Endothelial cell of umbilical vein (primary cell): ENCODE data around the gene TXNIP. TPM values are rescaled to one million over a fixed set of nuclear protein-coding genes. Genes with fewer than 3 reads are reported as not detected.

Experiments used
- BruUV-seq: library from RNA; stranded (reverse); fragments of 400-500 nt; replicated peaks from 2 replicates; lab custom pipeline; 2021; lab: Mats Ljungman, UMichigan
- CTCF ChIA-PET: fragments of 300-600, 350-600 bp; sonication (Branson Sonifier 250); formaldehyde crosslinking; loops from one replicate; lab custom pipeline; 2021; ENCODE audit warnings: antibody characterized with exemption, inconsistent platforms; lab: Charles Lee
- POLR2A ChIA-PET: fragments of 300-600, 350-600 bp; sonication (Branson Sonifier 250); formaldehyde crosslinking; loops from one replicate; lab custom pipeline; 2021; ENCODE audit warnings: antibody characterized with exemption, inconsistent platforms; lab: Charles Lee
- DNase-seq: peaks from one replicate; pipeline ENCODE4 v3.0.0-alpha.2; 2011; ENCODE audit warnings: low read depth, low spot score
- FAIRE-seq: peaks from 2 replicates; lab custom pipeline; 2011; peaks lifted over from hg19 to GRCh38; lab: Jason Lieb, UNC
- H2AFZ ChIP-seq: 2 replicates; pipeline ENCODE4 v1.6.0; 2012; ENCODE audit warnings: low read depth, low read length, control low read depth, inconsistent platforms
- H3K27ac ChIP-seq: 2 replicates; pipeline ENCODE4 v1.5.1; 2011; ENCODE audit warnings: low read depth, mild to moderate bottlenecking, control low read depth, low read length, moderate library complexity; ENCODE audit not compliant: insufficient read depth
- H3K27me3 ChIP-seq, 2 experiments: 2 replicates each; pipeline versions ENCODE4 v1.6.0 to v1.6.1; 2011; ENCODE audit warnings: low read length in 2 of 2, mixed read lengths in 1 of 2; ENCODE audit not compliant: control insufficient read depth in 2 of 2, insufficient read depth in 2 of 2
- H3K36me3 ChIP-seq, 2 experiments: 2 replicates in 1 of 2; 3 replicates in 1 of 2; pipeline ENCODE4 v1.5.1; 2011; ENCODE audit warnings: low read length in 2 of 2, mild to moderate bottlenecking in 1 of 2, moderate library complexity in 1 of 2; ENCODE audit not compliant: control insufficient read depth in 2 of 2, insufficient read depth in 2 of 2; ENCODE audit errors: extremely low read depth in 1 of 2
- H3K4me1 ChIP-seq: 3 replicates; pipeline ENCODE4 v1.5.1; 2011; ENCODE audit warnings: mild to moderate bottlenecking, low read length; ENCODE audit not compliant: control insufficient read depth, insufficient read depth; ENCODE audit errors: extremely low read depth
- H3K4me2 ChIP-seq: 2 replicates; pipeline ENCODE4 v1.6.1; 2011; ENCODE audit warnings: low read length, control low read depth, mixed read lengths; ENCODE audit not compliant: insufficient read depth
- H3K4me3 ChIP-seq, 3 experiments: fragments of 200-600 bp in 1 of 3; sonication (generic), shearing (Covaris generic) in 1 of 3; replicated peaks in 1 of 3; 2 replicates each; pipeline ENCODE4 v1.5.1; 2011 to 2016; ENCODE audit warnings: control low read depth in 3 of 3, low read length in 3 of 3, mild to moderate bottlenecking in 2 of 3, inconsistent platforms in 1 of 3, low read depth in 1 of 3, moderate library complexity in 1 of 3; ENCODE audit not compliant: insufficient read depth in 1 of 3
- H3K79me2 ChIP-seq: 2 replicates; pipeline ENCODE4 v1.6.0; 2012; ENCODE audit warnings: low read length, inconsistent platforms; ENCODE audit not compliant: control insufficient read depth, insufficient read depth
- H3K9ac ChIP-seq: replicated peaks from 2 replicates; pipeline ENCODE3; 2011; ENCODE audit warnings: low read length, control low read depth; ENCODE audit not compliant: insufficient read depth; ENCODE audit errors: extremely low read depth
- H3K9me1 ChIP-seq: replicated peaks from 3 replicates; pipeline ENCODE4 v1.6.0; 2011; ENCODE audit warnings: mild to moderate bottlenecking, low read length; ENCODE audit not compliant: control insufficient read depth, insufficient read depth; ENCODE audit errors: extremely low read depth
- H3K9me3 ChIP-seq: replicated peaks from 2 replicates; pipeline ENCODE4 v1.5.1; 2012; ENCODE audit warnings: low read length, inconsistent platforms; ENCODE audit not compliant: control insufficient read depth, insufficient read depth
- H4K20me1 ChIP-seq: replicated peaks from 2 replicates; pipeline ENCODE3; 2011; ENCODE audit warnings: mild to moderate bottlenecking, low read length; ENCODE audit not compliant: control insufficient read depth, insufficient read depth; ENCODE audit errors: extremely low read depth
- CTCF ChIP-seq, 2 donors: IDR thresholded peaks; 1 replicate in 1 of 2; 2 replicates in 1 of 2; pipeline ENCODE4 v1.5.1; 2011; ENCODE audit warnings: low read length in 2 of 2, mild to moderate bottlenecking in 2 of 2, moderate library complexity in 2 of 2, control low read depth in 1 of 2, inconsistent platforms in 1 of 2, low read depth in 1 of 2; ENCODE audit not compliant: insufficient read depth in 1 of 2; ENCODE audit errors: extremely low read depth in 1 of 2
- EZH2 ChIP-seq: IDR thresholded peaks from 2 replicates; pipeline ENCODE4 v1.6.1; 2012; ENCODE audit warnings: borderline replicate concordance, low read depth, mild to moderate bottlenecking, moderate library complexity, low read length, inconsistent platforms; ENCODE audit not compliant: severe bottlenecking
- POLR2AphosphoS5 ChIP-seq: IDR thresholded peaks from 2 replicates; pipeline ENCODE4 v1.6.1; 2012; ENCODE audit warnings: low read depth, mild to moderate bottlenecking, control low read depth, low read length, moderate library complexity; ENCODE audit not compliant: insufficient read depth
- dilution Hi-C: fragments of 300-500 bp; cut with MboI; formaldehyde crosslinking; loops from one replicate; pipeline ENCODE4 v1.15.0; 2019; ENCODE audit warnings: low sequenced_read_pairs; ENCODE audit not compliant: extremely low pct_ligation_motif_present
- intact Hi-C: fragments of 100-400 bp; cut with micrococcal nuclease; formaldehyde crosslinking; loops from one replicate; pipeline ENCODE4 v1.10.0; 2022
- polyA plus RNA-seq, 4 experiments: library from polyadenylated mRNA; depleted of rRNA in 3 of 4; stranded (reverse) in 3 of 4; unstranded in 1 of 4; fragments of >200 nt; gene quantifications; 2 replicates each; pipeline versions ENCODE4 v1.2.1 to v1.2.3, GENCODE V29; 2011 to 2012; ENCODE audit warnings: missing spikeins in 1 of 4
- total RNA-seq: library from RNA; stranded (reverse); gene quantifications from 2 replicates; pipeline ENCODE4 v1.2.3, GENCODE V29; 2021
- TF ChIP-seq, protein P1 (sequence below): IDR thresholded peaks from 2 replicates; pipeline ENCODE4 v1.6.1; 2011; ENCODE audit not compliant: insufficient read depth, insufficient read length

Gene TXNIP
- total and polyA plus RNA-seq, 2 donors (not counting 3 experiments of a cell fraction or from before 2014, with no cell fraction given): 9.1 to 21.8 TPM

DNA sequence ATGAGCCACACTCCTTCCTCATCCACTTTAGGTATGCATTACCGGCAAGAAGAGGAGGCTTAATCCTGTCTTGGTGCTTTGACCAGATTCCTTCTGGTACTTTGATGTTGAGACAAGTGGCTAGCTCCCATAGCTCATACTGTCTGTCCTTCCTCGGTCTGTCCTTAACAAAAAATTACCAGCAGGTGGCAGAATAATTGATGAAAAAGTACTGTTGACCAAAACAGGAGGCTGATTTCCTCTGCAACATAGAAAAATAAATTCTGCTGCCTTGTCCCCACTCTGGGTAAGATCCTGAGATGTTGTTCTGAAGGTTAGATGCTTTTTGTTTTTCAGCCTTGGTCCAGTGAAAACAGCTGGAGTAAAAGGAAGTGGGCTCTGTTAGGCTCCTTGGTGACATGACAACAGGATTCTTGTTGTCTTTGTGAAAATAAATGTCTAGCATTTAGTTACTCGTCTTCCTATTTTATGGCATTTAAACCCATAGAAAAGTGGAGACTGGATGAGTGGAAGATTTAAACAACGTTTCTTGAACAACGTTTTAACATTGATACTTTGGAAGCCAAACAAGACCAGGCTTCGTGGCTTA, 36.3 kb upstream of the TXNIP start:
- Histone ChIP-seq H3K9ac (no peak overlapping the region), H4K20me1 (no peaks in the 10 kb centered on the region), H3K27me3 (peaks cover 0 to 2% of the 10 kb centered on the region in 2 experiments), H3K4me3 (no peak overlapping the region), H3K27ac (no peak overlapping the region), H3K9me3 (no peaks in the 10 kb centered on the region), H2AFZ (no peak overlapping the region), H3K4me1 (peaks cover 9% of the 10 kb centered on the region), H3K4me2 (no peak overlapping the region), H3K79me2 (no peaks in the 10 kb centered on the region), H3K9me1 (no peaks in the 10 kb centered on the region), H3K36me3 (no peaks in the 10 kb centered on the region)
- DNase-seq: peak; percentile 66
- no TSS peak for BruUV-seq
- TF ChIP-seq EZH2: no peak
- TF ChIP-seq POLR2AphosphoS5: no peak
- TF ChIP-seq CTCF (IDR thresholded peaks at IDR 0.05; ENCODE audit: extremely low read depth in 1 of 2, insufficient read depth in 1 of 2, low read depth in 1 of 2, low read length in 2 of 2): peak; percentile 31 to 41
- TF ChIP-seq, protein P1, sequence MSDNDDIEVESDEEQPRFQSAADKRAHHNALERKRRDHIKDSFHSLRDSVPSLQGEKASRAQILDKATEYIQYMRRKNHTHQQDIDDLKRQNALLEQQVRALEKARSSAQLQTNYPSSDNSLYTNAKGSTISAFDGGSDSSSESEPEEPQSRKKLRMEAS: no peak
- FAIRE-seq: peak; percentile 89
- intact Hi-C loops: no loop called here
- POLR2A ChIA-PET: interaction anchor here (0.6 to 0.9 kb wide), 2 partner anchors 19 to 141 kb away, joined by 3 to 5 read pairs; no protein-coding TSS in a partner anchor
- dilution Hi-C loops: no loop called here
- CTCF ChIA-PET: interaction anchor here (0.6 to 2.9 kb wide), 21 partner anchors 8 to 187 kb away, joined by 3 to 24 read pairs (median 4); partner anchors contain the start of genes ANKRD34A, HJV, LIX1L and NUDT17
